Measurements from ENCODE around the gene SLC25A42. TPM values are rescaled to one million over a fixed set of nuclear protein-coding genes. Genes with fewer than 3 reads are reported as not detected.

SLC25A42 gene
- total RNA-seq, 2 donors from 2014 or later: 6.6 to 7.2 TPM

DNA sequence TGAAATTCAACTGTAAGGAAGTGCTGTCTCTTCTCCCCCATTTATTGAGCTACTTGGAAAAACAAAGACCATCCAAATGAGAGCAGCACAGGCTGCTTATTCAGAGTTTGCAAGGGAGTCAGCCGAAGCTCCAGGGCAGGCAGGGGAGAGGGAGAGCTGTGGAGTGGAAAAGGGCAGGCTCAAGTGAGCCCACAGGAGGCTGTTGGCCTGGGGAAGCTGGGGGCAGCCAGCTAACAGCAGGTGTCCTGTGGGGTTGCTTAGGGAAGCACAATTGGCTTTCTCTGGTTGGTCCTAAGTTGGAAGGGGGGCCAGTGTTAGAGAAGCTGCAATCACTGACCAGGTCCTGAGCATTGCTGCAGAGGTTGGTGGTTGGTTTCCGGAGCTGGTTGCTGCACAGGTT lies 23.9 kb downstream of the SLC25A42 start:
- Mint-ChIP-seq H3K9me3 (no peaks in the 10 kb centered on the region), H3K36me3 (ENCODE audit: low read depth) (no peaks in the 10 kb centered on the region), H3K4me3 (no peak overlapping the region), H3K27me3 (ENCODE audit: insufficient read depth) (peaks cover 2% of the 10 kb centered on the region), H3K27ac (no peak overlapping the region), H3K4me1 (peaks cover 13% of the 10 kb centered on the region)
- no peaks in the 10 kb centered on the region for H3K27me3 ChIP-seq (ENCODE audit: control insufficient read depth, insufficient read depth, low read length, poor library complexity, severe bottlenecking)
- DNase-seq: no peak
- no peak overlapping the region for H3K27ac ChIP-seq (ENCODE audit: low read depth, low read length)
- H3K36me3 ChIP-seq (ENCODE audit: control insufficient read depth, insufficient read depth, low read length): no peaks in the 10 kb centered on the region
- 67 to 92% methylated on average over 1 to 2 of the region's 2 CpGs for WGBS, 2 experiments (ENCODE audit: insufficient coverage in 1 of 2, insufficient read length in 1 of 2)
- H3K9ac ChIP-seq (ENCODE audit: extremely low read depth, low read length, poor library complexity, severe bottlenecking): no peak overlapping the region
- no peak overlapping the region for H3K4me3 ChIP-seq (ENCODE audit: low read length)
- TF ChIP-seq CTCF (conservative IDR thresholded peaks at IDR 0.05): no peak
- H3K4me1 ChIP-seq (ENCODE audit: control insufficient read depth, insufficient read depth, low read length): no peaks in the 10 kb centered on the region
- no peaks in the 10 kb centered on the region for H3K9me3 ChIP-seq (ENCODE audit: control insufficient read depth, low read length)

- Histone ChIP-seq H3K9me3 (ENCODE audit: control insufficient read depth, low read length) (no peaks in the 10 kb centered on the region), H3K27ac (ENCODE audit: low read depth, low read length) (no peak overlapping the region), H3K4me1 (ENCODE audit: control insufficient read depth, insufficient read depth, low read length) (no peaks in the 10 kb centered on the region), H3K9ac (ENCODE audit: extremely low read depth, low read length, poor library complexity, severe bottlenecking) (no peak overlapping the region), H3K36me3 (ENCODE audit: control insufficient read depth, insufficient read depth, low read length) (no peaks in the 10 kb centered on the region), H3K4me3 (ENCODE audit: low read length) (no peak overlapping the region), H3K27me3 (ENCODE audit: control insufficient read depth, insufficient read depth, low read length, poor library complexity, severe bottlenecking) (no peaks in the 10 kb centered on the region)
- Mint-ChIP-seq H3K36me3 (ENCODE audit: low read depth) (peaks cover 8% of the 10 kb centered on the region), H3K27ac (no peak overlapping the region), H3K9me3 (no peaks in the 10 kb centered on the region), H3K4me3 (no peak overlapping the region), H3K27me3 (ENCODE audit: insufficient read depth) (peaks cover 11% of the 10 kb centered on the region), H3K4me1 (peaks cover 13% of the 10 kb centered on the region)
- DNase-seq: no peak
- TF ChIP-seq CTCF (conservative IDR thresholded peaks at IDR 0.05): no peak
- WGBS, 2 experiments (ENCODE audit: insufficient coverage in 1 of 2, insufficient read length in 1 of 2): 91 to 95% methylated on average over 7 of the region's 7 CpGs
Observed at GRCh38 chr19:19094513-19094912, 30.7 kb downstream of the SLC25A42 start.

DNA sequence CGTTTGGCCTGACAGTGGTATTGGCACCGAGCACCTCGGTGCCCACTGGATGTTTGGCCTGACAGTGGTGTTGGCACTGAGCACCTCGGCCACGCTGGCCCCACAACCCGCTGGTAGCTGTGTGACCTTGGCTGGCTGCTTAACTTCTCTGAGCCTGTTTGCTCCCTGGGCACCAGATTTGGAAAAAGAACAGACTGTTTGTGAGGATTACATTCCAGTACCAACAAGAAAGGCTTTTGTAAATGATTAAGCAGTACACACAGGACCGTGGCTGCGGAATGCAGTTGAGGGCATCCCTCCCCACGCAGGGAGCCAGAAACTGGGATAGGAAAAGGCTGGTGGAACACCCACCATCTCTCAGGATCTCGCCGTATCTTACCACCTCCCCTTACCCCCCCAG lies 31.9 kb downstream of the SLC25A42 start:
- no peak for TF ChIP-seq CTCF (conservative IDR thresholded peaks at IDR 0.05)
- H3K9me3 ChIP-seq (ENCODE audit: control insufficient read depth, low read length): no peaks in the 10 kb centered on the region
- Mint-ChIP-seq H3K27ac (no peak overlapping the region), H3K4me3 (no peak overlapping the region), H3K27me3 (ENCODE audit: insufficient read depth) (peaks cover 13% of the 10 kb centered on the region), H3K36me3 (ENCODE audit: low read depth) (peaks cover 8% of the 10 kb centered on the region), H3K9me3 (no peaks in the 10 kb centered on the region), H3K4me1 (peaks cover 3% of the 10 kb centered on the region)
- H3K27ac ChIP-seq (ENCODE audit: low read depth, low read length): no peak overlapping the region
- no peak overlapping the region for H3K4me3 ChIP-seq (ENCODE audit: low read length)
- 86 to 89% methylated on average over 6 to 9 of the region's 11 CpGs for WGBS, 2 experiments (ENCODE audit: insufficient coverage in 1 of 2, insufficient read length in 1 of 2)
- DNase-seq: no peak
- no peaks in the 10 kb centered on the region for H3K4me1 ChIP-seq (ENCODE audit: control insufficient read depth, insufficient read depth, low read length)
- no peaks in the 10 kb centered on the region for H3K27me3 ChIP-seq (ENCODE audit: control insufficient read depth, insufficient read depth, low read length, poor library complexity, severe bottlenecking)
- H3K36me3 ChIP-seq (ENCODE audit: control insufficient read depth, insufficient read depth, low read length): no peaks in the 10 kb centered on the region
- H3K9ac ChIP-seq (ENCODE audit: extremely low read depth, low read length, poor library complexity, severe bottlenecking): no peak overlapping the region
